Ovary (tissue), 3 donors: ENCODE measurements around the gene SIRT3.

Experiments used
- CTCF ChIP-seq, 3 donors: fragments of 450-650 bp in 2 of 3; fragments of 200-600 bp in 1 of 3; IDR thresholded peaks; one replicate each; pipeline versions ENCODE4 v1.5.1 to v1.8.0; 2016 to 2022; ENCODE audit warnings: antibody characterized with exemption in 3 of 3, mild to moderate bottlenecking in 1 of 3
- EP300 ChIP-seq: sonication (generic); formaldehyde crosslinking; IDR thresholded peaks from one replicate; pipeline ENCODE4 v1.6.1; 2017; ENCODE audit warnings: antibody characterized with exemption
- POLR2A ChIP-seq: fragments of 450-650 bp; IDR thresholded peaks from one replicate; pipeline ENCODE4 v1.6.1; 2017; ENCODE audit warnings: antibody characterized with exemption, mild to moderate bottlenecking, moderate library complexity
- donor health status: DM: no; HTN: no; CAD: no.

DNA sequence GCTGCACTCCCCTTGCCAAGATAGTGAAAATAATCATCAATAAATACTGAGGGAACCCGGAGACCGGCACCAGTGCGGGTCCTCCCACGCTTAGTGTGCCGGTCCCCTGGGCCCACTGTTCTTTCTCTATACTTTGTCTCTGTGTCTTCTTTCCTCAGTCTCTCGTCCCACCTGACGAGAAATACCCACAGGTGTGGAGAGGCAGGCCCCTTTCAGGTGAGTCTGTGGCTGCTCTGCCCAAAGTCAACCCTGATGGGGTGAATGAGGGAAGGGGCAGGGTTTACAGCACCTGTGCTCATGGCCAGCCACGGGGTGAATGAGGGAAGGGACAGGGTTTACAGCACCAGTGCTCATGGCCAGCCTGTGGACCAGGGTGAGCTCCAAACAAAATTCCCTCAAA is 33.7 kb downstream of the SIRT3 start:
- TF ChIP-seq CTCF (IDR thresholded peaks at IDR 0.05) (no peak), POLR2A (no peak), EP300 (no peak)
